HL-60 (cell line): ENCODE data around the gene SORBS2.

Experiments
- DNase-seq, 2 experiments: peaks; one replicate each; pipeline ENCODE4 v3.0.0-alpha.2; 2010 to 2020; ENCODE audit warnings: low read depth in 1 of 2, low spot score in 1 of 2
- H3K27ac ChIP-seq: fragments of 250-450 bp; sonication (Bioruptor Pico); replicated peaks from 2 replicates; pipeline ENCODE4 v1.5.1; 2020; ENCODE audit warnings: mild to moderate bottlenecking, moderate library complexity
- H3K27me3 ChIP-seq: fragments of 250-450 bp; sonication (Bioruptor Pico); 2 replicates; pipeline ENCODE4 v1.5.1; 2021; ENCODE audit warnings: mild to moderate bottlenecking, moderate library complexity; ENCODE audit not compliant: insufficient read depth, poor library complexity, severe bottlenecking
- H3K4me3 ChIP-seq: replicated peaks from 2 replicates; pipeline ENCODE4 v1.5.1; 2011; ENCODE audit warnings: mild to moderate bottlenecking, control low read depth, low read length; ENCODE audit not compliant: insufficient read depth
- GABPA ChIP-seq: IDR thresholded peaks from 2 replicates; pipeline ENCODE4 v1.6.1; 2012; ENCODE audit warnings: low read depth
- POLR2AphosphoS5 ChIP-seq: IDR thresholded peaks from 2 replicates; pipeline ENCODE4 v1.6.1; 2012; ENCODE audit warnings: low read depth
- SPI1 ChIP-seq: IDR thresholded peaks from 2 replicates; pipeline ENCODE4 v1.6.1; 2012; ENCODE audit warnings: low read depth, mild to moderate bottlenecking, borderline replicate concordance
- TF ChIP-seq, protein P1 (sequence below): IDR thresholded peaks from 2 replicates; pipeline ENCODE4 v1.6.1; 2012; ENCODE audit warnings: low read depth; ENCODE audit not compliant: insufficient replicate concordance
- TF ChIP-seq, protein P2 (sequence below): IDR thresholded peaks from one replicate; pipeline ENCODE4 v1.5.1; 2011; ENCODE audit warnings: low read length, control low read depth, inconsistent platforms; ENCODE audit not compliant: insufficient read depth

SORBS2 gene

DNA sequence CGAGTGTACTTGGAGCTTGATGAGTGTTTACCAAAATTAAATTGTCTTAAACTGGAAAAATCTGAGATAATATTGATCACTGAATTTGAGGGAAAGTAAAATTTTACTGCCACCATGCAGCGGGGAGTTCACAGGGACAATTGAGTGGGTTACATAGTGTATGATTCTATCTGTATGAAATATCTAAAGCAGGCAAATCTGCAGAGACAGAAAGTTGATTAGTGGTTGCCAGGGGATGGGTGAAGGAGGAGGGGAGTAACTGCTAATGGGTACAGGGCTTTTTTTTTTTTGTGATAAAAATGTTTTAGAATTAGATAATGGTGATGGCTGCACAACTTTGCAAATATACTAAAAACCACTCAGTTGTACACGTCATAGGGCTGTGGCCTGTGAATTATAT lies 241.3 kb downstream of the SORBS2 start:
- TF ChIP-seq, protein P1, sequence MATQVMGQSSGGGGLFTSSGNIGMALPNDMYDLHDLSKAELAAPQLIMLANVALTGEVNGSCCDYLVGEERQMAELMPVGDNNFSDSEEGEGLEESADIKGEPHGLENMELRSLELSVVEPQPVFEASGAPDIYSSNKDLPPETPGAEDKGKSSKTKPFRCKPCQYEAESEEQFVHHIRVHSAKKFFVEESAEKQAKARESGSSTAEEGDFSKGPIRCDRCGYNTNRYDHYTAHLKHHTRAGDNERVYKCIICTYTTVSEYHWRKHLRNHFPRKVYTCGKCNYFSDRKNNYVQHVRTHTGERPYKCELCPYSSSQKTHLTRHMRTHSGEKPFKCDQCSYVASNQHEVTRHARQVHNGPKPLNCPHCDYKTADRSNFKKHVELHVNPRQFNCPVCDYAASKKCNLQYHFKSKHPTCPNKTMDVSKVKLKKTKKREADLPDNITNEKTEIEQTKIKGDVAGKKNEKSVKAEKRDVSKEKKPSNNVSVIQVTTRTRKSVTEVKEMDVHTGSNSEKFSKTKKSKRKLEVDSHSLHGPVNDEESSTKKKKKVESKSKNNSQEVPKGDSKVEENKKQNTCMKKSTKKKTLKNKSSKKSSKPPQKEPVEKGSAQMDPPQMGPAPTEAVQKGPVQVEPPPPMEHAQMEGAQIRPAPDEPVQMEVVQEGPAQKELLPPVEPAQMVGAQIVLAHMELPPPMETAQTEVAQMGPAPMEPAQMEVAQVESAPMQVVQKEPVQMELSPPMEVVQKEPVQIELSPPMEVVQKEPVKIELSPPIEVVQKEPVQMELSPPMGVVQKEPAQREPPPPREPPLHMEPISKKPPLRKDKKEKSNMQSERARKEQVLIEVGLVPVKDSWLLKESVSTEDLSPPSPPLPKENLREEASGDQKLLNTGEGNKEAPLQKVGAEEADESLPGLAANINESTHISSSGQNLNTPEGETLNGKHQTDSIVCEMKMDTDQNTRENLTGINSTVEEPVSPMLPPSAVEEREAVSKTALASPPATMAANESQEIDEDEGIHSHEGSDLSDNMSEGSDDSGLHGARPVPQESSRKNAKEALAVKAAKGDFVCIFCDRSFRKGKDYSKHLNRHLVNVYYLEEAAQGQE = no peak
- no peak for TF ChIP-seq SPI1
- TF ChIP-seq, protein P2, sequence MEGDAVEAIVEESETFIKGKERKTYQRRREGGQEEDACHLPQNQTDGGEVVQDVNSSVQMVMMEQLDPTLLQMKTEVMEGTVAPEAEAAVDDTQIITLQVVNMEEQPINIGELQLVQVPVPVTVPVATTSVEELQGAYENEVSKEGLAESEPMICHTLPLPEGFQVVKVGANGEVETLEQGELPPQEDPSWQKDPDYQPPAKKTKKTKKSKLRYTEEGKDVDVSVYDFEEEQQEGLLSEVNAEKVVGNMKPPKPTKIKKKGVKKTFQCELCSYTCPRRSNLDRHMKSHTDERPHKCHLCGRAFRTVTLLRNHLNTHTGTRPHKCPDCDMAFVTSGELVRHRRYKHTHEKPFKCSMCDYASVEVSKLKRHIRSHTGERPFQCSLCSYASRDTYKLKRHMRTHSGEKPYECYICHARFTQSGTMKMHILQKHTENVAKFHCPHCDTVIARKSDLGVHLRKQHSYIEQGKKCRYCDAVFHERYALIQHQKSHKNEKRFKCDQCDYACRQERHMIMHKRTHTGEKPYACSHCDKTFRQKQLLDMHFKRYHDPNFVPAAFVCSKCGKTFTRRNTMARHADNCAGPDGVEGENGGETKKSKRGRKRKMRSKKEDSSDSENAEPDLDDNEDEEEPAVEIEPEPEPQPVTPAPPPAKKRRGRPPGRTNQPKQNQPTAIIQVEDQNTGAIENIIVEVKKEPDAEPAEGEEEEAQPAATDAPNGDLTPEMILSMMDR = no peak
- no peak for TF ChIP-seq POLR2AphosphoS5
- TF ChIP-seq GABPA = no peak
- no peak overlapping the region for H3K4me3 ChIP-seq
- DNase-seq = no peak
- peaks cover 2% of the 10 kb centered on the region for H3K27me3 ChIP-seq
- no peak overlapping the region for H3K27ac ChIP-seq

DNA sequence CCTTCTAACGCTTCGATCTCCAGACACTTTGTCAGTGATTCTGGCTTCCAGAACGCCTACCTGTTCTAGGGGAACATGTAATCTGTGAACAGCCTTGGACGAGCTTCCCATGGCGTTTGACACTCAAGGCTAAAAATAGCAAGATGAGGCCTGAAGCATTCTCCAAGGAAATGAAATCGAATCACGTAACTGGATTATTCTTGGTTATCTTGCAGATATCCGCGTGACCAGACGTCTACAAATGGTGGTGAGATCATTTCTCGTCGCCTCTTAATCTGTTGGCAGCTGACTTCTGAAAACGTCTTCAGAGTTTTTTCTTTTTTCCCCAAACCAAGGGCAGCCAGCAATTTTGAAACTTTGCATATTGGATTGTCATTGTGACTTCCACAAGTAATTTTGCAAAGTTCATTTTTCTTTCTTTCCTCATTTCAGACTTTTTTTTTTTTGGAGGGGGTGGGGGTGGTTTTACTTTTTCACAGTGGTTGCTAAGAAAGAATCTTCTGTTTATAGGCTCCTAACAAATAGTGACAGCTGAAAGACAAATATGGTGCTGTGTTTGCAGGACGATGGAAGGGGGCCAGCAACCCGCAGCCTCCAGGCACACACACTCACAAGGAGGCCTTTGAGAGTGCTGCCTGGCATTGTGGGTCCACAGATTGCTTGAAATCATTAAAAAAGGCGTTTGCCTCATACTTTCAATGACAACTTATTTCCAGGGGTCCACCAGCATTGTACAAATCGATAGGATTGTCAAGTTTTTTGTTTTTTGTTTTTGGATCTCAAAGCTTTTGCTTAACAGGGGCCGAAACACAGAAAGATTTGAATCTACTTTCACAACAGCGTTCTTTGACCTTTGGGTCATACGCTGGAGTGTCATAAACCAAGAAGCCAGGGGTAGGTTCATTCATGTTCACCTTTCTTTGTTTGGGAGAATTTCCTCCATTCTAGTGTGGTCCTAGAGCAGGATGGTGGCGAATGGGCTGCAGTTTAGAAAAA lies 244.3 kb downstream of the SORBS2 start:
- Histone ChIP-seq H3K4me3 (no peak overlapping the region), H3K27me3 (peaks cover 2% of the 10 kb centered on the region), H3K27ac (no peak overlapping the region)
- DNase-seq = no peak
- TF ChIP-seq, protein P1 = no peak
- TF ChIP-seq, protein P2 = no peak
- no peak for TF ChIP-seq SPI1
- TF ChIP-seq POLR2AphosphoS5 = no peak
- TF ChIP-seq GABPA = no peak

DNA sequence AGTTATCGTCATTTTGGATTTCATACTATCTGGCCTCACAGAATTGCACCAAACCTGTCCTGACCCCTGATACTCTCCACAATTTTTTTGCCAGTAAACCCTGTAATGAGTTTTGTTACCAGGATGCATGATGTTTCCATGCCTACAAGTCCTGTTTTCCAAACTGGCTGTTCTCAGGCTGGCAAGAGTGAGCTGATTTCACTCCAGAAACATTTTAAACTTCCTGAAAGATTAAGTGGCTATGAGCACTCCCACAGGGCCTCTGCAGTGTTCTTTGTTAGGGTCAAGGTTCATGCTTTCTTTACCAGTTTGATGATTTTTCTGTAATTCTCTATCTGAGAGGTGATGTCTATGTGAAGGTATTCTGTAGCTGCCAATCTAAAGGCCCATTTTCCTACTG lies 245.0 kb downstream of the SORBS2 start:
- DNase-seq = no peak

More for the DNA sequence above, 245.0 kb downstream of the SORBS2 start:
- Histone ChIP-seq H3K27ac (no peak overlapping the region), H3K27me3 (peaks cover 2% of the 10 kb centered on the region), H3K4me3 (no peak overlapping the region)
- no peak for TF ChIP-seq SPI1
- TF ChIP-seq GABPA = no peak
- no peak for TF ChIP-seq POLR2AphosphoS5
- TF ChIP-seq, protein P1 = no peak
- TF ChIP-seq, protein P2 = no peak
